HG03469 (cell line): ENCODE data around the gene PRPSAP1.

Experiments
- ATAC-seq: cut with Tn5 transposase; IDR thresholded peaks from one replicate; pipeline ENCODE4 v1.9.1; 2021; ENCODE audit warnings: mild to moderate bottlenecking, moderate library complexity, moderate number of reproducible peaks; ENCODE audit not compliant: unreplicated experiment

Gene PRPSAP1, protein sequence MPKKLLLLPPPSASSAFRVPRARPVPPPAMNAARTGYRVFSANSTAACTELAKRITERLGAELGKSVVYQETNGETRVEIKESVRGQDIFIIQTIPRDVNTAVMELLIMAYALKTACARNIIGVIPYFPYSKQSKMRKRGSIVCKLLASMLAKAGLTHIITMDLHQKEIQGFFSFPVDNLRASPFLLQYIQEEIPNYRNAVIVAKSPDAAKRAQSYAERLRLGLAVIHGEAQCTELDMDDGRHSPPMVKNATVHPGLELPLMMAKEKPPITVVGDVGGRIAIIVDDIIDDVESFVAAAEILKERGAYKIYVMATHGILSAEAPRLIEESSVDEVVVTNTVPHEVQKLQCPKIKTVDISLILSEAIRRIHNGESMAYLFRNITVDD

DNA sequence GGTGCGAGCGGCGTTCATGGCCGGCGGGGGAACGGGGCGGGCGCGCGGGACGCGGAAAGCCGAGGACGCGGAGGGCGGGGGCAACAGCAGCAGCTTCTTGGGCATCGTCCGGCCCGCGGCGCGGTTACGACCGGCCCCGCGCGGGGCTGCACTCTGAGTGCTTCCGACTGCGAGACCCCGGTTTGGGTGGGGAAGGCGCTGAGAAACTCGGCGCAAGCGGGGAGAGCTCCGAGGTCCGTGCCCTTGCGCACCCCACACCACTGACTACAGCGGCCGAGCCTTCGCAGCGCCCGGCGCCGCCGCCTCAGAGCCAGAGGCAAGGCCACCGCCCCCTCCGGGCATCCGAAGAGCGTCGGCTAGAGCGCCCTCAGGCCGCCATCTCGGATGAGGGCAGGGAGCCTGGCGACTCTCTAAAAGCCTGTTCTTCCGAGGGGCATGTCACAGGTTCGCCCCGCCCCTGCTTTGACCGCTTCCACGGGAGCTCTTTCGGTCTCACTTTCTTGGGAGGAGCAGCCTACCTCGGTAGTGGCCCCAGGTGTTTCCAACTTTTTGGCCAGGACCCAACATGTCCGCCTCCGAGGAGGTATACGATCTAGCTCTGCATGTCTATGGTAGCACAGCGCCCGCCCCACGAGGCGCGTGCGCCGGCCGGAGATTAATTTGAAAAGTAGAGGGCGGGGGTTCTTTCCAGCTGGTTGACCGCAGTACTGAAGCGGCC, at the start of gene PRPSAP1:
TSS of gene PRPSAP1 (minus strand) at position 318 of the 718 bp plus-strand sequence. CDS start at position 105, 213 bp downstream.
- ATAC-seq = peak; percentile 57

DNA sequence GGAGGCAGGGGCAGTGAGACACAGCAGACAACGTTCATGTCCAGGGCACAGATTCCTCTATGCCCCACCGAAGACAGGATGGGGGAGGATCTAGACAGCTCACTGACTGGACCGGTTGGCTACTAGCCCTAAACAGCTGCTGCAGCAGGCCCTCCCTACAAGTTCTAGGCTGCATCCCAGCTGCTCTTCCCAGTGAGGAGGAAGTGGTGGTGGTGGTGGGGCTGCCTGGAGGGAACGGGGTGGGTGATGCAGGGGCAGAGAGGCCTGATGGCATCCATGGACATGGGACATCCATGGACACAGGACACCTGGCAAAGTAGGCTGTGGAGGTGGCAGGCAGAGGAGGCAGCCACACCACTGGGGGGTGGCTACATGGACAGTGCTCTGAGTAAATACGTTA, 49.0 kb upstream of the PRPSAP1 start:
- no peak for ATAC-seq

DNA sequence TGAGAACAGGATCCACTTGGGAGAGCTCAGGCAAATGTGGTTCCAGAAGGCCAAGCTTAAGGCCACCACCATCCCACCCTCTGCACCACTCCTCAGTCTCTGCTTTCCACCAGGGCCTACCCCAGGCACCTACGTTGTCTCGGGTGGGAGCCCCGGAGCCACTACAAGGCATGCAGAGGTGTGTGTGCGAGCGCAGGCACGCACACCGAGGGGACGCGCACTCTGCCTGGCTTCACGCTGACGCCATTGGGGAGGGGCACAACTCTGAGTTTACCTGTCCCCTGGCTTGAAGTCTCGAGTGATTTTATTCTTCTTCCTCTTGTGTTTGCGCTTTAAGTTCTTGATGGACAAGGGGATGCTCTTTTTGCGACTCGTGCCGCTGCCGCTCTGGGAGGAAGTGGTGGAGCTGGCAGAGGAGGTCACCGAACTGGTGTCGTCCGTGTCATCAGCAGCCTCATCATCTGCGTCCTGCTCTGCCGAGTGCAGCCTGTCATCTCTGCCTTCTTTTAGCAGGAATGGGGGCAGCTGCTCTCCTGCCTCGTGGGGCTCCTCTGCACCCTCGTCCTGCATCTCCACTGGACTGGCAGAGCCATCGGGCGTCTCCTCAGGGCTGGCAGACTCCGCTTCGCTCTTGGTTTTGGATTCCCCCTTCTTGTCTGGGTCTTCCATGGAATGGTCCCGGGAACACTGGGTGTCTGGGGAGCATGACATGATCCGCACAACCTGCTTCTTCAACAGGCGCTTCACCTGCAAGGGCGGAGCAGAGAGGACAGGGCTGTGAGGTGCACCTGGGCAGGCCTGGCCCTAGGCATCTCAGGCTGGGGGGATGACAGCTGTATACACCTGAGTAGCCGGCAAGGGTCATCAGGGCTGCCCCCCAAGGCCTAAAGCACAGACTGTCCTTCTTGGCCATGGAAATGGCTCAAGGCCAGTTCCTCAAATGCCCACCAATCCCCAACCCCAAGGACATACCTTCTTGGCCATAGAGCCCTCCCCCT, 45.8 kb upstream of the PRPSAP1 start:
- no peak for ATAC-seq

DNA sequence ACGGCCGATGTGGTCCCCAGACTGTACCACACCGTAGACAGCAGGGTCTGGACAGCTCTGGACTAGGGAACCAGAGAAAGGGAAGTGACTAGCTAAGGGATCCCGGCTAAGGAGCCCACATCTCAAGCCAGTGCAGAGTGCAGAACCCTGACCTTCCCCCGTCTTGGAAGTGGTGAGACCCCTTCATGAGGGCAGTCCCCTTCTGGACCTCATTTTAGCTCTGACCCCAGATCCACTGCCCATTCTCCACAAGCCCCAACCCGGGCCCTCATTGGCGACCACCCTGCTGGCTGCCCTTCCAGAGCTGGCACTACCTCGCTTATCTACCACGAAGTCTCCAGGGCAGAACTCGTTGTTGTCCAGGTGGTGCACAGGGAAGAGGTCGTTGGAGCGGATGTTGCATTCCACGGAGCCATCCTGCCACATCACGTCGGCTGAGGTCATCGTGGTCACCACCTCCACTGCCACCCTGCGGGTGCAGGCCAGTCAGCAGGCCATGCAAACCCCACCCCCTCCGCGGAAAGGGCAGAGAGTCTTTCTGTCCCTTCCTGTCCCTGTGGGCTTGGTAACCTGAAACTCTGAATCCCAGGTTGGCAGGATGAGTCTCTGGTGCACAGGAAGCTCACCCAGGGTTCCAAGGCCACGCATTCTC, 44.9 kb upstream of the PRPSAP1 start:
- no peak for ATAC-seq

DNA sequence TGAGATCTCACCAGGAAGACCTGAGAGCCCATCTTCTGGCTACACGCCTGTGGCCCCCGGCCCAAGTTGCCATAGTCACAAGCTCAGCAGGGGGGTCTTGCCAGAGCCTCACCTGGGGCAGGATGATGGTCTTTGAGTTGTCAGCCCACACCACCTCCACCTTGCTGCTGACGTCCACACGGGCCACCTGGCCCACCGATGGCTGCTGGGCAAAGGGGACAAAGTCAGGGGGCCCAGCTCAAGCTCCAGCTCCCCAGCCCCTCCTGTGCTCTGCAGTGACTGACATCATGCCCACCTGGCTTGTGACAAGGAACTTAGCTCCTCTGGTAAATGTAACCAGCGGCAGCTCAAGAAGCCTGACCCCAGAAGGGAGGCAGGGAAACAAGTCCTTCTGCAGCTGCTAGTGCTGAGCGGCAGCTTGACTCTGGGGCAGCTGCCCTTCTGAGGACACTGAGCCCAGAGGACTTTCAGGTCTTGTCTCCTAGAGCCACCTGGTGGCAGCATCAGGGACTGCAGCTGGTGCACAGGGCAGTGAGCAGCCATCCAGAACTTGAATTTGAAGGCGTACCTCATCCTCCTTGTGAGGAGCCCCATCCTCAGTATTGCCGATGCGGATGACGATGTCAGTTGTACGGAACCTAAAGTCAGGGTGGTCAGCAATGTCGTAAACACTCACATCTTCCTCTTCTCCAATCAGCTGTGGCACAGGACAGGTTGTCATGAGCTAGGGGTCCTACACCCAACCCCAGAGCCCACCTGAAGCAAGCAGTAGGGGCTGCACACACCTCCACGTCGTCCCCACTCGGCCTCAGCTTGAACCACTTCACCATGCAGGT, 44.2 kb upstream of the PRPSAP1 start:
- ATAC-seq = no peak

DNA sequence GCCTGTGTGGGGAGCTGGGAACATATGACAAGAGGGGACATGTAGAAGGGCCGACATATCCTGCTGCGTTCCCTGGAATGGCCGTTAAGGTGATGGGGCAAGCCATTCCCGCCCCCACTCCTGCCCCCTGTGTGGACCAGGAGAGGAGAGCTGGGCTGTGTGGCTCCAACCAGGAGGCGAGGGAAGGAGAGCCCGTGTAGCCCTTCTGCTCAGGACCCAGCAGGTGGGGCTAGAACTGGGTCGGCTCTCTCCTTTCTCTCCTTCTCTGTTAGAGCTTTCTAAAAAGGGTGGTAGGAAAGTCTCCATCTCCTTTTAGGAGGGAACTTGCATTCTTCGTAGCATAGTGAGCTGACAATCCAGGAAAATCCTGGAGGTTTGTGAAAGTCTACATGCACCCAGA, 43.5 kb upstream of the PRPSAP1 start:
- ATAC-seq = no peak

DNA sequence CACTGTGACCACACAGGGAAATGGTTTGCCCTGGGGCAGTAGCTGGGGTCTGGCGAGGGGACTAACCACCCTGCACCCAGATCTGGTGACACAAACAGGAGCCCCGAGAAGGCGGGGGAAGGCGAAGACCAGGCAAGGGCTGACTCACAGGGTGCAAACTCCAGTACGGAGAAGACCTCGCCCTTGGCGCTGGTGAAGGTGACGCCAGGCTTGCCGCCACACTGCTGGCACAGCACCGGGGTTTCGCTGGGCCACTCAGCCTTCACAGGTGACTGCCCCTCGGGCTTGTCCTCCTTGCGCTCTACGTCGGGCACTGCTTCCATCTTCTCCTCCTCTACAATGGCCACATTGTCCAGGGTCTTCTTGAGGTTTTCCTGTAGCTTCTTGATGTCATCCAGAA, 42.3 kb upstream of the PRPSAP1 start:
- ATAC-seq = no peak

DNA sequence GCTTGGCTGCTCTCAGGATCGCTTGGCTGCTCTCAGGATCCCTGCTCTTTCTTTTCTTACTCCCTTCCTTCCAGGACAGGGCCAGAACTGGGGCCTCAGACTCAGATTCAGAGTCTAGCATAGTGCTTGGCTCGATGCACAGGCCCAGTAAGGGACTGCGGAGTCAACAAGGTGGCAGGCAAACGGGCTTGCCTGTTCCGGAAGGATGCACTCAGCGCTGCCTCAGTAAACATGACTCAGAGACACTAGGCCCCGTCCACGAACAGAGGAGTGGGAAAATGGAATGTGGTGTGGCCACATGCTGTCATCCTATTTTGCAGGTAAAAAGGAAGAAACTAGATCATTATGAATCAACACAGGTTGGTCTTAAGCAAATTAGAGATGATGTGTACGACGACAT, 40.5 kb upstream of the PRPSAP1 start:
- ATAC-seq = no peak

DNA sequence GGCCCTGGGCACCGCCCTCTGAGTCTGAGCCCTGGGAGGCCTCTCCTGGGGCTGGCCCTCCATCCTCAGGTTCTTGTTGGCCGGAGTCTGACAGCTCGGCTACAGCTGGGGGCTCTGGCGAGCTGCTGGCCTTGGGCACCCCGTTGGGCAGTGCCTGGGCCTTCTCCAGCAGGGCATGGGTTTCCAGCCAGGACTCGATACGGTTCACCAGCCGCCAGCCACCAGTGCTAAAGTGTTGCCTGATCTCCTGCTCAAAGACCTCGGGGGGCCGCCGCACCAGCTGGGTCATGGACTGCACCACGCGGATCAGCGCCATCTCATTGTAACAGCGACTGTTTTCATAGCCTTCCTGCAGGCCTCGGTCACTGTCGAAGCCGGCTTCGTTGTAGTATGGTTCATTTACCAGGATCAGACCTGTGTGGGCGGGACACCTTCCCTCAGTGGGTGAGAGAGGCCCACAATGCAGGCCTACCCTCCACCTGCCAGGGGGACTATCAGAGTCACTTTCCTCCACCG, 37.5 kb upstream of the PRPSAP1 start:
- ATAC-seq = no peak

DNA sequence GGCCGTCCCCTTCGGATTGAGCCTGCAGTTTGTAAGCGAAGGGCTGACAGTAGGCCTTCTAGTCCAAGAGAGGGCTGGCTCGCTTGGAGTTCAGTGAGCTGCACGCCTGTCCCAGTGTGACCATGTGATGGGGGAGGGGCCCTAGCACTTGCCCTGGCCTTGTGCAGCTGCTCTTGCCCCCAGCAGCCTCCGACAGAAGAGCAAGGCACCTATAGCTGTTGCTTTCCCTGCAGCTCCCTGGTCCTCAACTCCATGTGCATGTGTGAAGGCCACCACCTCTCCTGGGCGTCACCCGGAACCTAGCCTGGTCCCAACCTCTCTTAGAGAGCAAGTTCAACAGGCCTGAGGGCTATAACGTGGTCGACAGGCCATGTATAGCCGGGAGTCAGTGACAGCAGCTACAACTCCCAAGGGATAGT, 36.3 kb upstream of the PRPSAP1 start:
- ATAC-seq = no peak

DNA sequence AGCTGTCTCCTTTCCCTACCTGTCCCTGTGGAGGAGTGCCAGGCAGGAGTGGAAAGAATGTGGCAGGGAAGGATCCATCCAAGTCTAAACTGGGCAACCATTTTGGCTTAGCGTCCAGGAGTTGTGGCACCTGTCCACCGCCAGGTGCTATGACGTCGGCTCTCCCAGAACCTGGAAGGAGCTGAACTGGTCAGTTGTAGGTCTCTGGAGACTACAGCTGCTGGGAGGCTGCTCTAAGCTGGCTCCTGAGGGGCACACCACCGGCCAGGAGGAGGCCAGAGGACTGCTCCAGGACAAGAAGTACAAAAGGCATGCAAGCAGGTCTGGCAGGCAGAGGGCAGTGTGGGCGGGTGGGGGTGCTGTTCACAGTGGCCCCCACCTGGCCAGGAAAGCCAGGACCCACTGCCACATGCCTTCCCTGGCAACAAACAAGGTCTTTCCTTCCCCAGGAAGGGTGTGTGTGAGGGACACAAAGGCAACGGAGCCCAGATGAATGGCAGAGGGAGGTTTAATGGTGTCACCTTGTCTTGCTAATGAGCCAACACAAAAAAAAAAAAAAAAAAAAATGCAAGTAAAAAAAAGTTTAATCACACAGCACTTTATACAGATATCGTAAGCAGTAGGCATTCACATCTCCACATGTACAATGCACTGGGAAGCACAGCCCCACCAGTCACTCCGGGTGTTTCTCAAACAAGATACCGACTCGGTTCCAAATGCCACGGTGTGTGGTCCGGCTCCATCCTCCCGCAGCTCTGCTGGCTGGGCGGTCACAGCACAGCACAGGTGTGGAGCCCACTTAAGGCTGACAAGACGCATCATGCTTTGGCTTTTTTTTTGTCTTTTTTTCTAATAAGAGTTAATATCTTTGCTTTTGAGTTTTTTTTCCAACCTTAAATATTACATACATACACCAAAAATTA, 35.5 kb upstream of the PRPSAP1 start:
- no peak for ATAC-seq

DNA sequence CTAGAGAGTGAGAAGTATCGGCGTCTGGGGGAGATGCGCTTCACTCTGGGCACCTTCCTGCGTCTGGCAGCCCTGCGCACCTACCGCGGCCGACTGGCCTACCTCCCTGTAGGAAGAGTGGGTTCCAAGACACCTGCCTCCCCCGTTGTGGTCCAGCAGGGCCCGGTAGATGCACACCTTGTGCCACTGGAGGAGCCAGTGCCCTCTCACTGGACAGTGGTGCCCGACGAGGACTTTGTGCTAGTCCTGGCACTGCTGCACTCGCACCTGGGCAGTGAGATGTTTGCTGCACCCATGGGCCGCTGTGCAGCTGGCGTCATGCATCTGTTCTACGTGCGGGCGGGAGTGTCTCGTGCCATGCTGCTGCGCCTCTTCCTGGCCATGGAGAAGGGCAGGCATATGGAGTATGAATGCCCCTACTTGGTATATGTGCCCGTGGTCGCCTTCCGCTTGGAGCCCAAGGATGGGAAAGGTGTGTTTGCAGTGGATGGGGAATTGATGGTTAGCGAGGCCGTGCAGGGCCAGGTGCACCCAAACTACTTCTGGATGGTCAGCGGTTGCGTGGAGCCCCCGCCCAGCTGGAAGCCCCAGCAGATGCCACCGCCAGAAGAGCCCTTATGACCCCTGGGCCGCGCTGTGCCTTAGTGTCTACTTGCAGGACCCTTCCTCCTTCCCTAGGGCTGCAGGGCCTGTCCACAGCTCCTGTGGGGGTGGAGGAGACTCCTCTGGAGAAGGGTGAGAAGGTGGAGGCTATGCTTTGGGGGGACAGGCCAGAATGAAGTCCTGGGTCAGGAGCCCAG, 33.5 kb upstream of the PRPSAP1 start:
- no peak for ATAC-seq

DNA sequence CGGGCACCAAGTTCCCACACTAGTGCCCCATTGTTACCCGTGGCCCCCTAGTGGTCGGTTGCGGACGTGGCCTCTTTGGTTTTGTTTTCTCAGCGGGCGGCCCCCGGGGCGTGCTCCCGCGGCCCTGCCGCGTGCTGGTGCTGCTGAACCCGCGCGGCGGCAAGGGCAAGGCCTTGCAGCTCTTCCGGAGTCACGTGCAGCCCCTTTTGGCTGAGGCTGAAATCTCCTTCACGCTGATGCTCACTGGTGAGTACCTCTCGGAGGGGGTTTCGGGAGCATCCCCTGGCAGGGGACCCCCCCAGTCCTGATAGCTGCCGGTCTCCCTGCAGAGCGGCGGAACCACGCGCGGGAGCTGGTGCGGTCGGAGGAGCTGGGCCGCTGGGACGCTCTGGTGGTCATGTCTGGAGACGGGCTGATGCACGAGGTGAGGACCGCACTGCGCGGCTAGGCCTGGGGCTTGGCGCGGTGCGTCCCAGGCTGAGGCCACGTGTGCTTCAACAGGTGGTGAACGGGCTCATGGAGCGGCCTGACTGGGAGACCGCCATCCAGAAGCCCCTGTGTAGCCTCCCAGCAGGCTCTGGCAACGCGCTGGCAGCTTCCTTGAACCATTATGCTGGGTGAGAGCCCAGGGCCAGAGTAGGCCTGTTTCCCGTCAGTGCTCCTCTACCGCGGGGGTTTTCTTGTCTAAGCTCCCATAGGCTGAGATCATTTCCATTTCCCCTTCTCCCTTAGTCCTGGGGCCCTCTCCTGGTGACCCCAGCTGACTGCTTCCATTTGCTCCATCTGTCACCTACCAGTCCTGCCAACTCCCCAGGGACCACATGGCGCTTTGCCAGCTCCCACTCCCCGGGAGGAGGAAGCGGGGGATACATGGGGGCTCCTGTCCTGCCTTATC, 32.4 kb upstream of the PRPSAP1 start:
- ATAC-seq = no peak

DNA sequence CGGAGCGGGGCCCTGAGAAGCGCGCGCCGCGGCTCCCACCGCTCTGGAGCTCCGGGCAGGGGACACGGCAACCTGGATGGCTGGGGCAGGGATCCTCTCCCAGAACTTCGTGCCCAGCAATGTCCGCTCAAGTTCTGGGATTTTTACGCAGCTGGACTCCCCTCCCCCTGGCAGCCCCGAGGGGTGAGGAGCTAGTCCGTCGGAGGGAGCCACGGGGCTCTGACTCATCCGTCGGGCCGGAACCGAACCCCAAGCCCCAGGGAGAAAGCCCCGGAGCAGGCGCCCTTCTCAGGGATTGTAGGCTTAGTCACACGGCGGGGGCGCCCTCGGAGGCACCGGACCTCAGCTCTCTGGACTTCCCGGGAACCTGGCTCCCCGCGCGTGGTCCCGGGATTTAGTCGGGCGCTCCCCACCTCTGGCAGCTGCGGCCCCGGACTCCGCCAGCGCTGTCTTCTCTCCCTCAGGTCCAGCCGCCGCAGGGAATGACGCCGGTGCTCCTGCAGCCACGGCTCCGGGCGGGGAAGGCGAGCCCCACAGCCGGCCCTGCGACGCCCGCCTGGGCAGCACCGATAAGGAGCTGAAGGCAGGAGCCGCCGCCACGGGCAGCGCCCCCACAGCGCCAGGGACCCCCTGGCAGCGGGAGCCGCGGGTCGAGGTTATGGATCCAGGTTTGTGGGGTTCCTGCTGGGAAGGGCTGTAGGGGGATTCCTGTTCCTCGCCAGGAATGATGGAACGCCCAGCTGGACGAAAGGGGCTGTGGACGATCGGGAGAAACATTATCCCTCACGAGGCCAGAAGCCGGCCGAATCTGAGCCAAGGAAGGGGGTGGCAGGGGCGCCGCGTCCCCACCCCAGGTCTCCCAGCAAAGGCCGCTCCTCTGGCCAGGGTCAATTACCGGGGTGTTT, 31.5 kb upstream of the PRPSAP1 start:
- ATAC-seq = no peak

DNA sequence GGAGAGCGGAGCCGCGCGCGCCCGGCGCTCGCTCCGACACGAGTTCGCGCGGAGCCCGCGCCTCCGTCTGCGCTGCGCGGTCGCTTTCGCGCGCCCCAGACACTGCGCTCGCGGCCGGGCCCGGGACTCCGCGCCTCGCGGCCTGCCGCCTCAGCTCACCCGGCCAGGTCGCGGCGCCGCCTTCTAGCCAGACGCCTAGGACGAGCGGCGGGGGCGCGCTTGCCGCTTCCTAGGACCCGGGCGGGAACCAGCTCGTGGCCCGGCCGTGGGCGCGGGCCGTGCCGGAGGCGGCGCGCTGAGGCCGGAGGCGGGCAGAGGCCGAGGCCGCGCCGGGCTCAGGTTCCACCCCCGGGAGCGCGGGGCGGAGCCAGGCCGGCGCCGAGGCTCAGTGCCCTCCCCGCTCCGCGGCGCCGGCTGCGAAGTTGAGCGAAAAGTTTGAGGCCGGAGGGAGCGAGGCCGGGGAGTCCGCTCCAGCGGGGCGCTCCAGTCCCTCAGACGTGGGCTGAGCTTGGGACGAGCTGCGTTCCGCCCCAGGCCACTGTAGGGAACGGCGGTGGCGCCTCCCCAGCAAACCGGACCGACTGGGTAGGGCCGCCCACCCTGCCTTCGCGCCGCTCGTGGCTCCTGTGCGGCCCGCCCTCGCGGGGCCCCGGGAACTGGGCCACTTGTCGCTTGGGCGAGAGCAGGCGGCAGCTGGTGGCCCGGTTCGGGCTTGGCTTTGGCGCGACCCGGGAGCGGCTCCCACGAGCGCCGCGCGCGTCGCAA, 30.7 kb upstream of the PRPSAP1 start, which contains the start of gene SPHK1:
TSS of gene SPHK1 (plus strand) at position 388 of the 765 bp plus-strand sequence. CDS start 1,036 bp downstream, outside the sequence.
- no peak for ATAC-seq
